ENCODE results near the gene GAGE10.
A peak's percentile ranks its signal among the peaks of the same experiment; 100 is the strongest.
"Not testable (repeated sequence)": the region's sequence is repeated elsewhere in the genome, so short reads cannot be mapped to it uniquely, and the experiment has no call there.

GAGE10 gene

DNA sequence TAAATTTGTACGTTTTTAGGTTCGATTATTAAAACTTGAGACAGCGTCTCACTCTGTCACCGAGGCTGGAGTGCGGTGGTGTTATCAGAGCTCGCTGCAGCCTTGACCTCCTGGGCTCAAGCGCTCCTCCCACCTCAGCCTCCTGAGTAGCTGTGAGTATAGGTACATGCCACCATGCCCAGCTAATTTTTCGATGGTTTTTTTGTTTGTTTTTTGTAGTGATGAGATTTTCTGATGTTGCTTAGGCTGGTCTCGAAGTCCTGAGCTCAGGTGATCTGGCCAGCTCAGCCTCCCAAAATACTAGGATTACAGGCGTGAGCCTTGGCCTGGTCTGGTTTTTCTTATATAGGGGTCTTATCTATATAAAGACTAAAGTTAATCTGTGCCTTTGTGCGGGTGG lies 27.0 kb downstream of the GAGE10 start:
- not testable (repeated sequence) for DNase-seq

DNA sequence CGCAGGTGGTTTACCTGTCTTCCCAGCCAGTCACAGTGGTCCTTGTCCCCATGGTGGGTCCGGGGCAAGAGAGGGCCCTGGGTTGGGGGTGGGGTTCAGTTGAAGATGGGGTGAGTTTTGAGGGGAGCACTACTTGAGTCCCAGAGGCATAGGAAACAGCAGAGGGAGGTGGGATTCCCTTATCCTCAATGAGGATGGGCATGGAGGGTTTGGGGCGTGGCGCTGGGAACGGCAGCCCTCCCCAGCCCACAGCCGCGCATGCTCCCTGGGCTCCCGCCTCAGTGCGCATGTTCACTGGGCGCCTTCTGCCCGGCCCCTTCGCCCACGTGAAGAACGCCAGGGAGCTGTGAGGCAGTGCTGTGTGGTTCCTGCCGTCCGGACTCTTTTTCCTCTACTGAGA lies 27.8 kb downstream of the GAGE10 start, which contains the start of gene GAGE13:
Gene GAGE13, plus strand, starts transcription at position 301 of the 400 bp plus-strand sequence. CDS start 1,156 bp downstream, outside the sequence.
- not testable (repeated sequence) for DNase-seq

DNA sequence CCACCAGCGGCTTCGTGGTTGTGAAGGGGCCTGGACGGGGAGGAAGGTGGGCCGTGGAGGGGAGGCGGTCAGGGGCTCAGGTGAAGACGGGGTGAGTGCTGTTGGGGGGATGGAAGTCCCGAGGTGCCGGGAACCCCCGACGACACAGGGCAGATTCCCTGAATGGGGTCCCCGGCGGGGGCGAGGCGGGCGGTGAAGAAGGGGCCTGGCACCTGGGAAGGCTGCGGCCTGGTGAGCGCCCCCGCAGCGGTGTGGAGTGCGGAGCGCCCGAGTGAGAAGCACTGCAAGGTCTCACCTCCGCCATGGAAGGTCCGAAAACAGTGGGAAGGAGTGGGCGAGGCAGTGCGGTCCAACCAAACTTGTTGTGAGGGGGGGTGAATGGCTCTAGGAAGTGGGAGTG lies 28.4 kb downstream of the GAGE10 start:
- not testable (repeated sequence) for DNase-seq

DNA sequence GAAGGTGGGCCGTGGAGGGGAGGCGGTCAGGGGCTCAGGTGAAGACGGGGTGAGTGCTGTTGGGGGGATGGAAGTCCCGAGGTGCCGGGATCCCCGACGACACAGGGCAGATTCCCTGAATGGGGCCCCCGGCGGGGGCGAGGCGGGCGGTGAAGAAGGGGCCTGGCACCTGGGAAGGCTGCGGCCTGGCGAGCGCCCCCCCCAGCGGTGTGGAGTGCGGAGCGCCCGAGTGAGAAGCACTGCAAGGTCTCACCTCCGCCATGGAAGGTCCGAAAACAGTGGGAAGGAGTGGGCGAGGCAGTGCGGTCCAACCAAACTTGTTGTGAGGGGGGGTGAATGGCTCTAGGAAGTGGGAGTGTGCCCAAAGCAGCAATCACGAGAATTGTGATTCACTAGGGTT lies 38.0 kb downstream of the GAGE10 start:
- DNase-seq, result peak; percentile 49

DNA sequence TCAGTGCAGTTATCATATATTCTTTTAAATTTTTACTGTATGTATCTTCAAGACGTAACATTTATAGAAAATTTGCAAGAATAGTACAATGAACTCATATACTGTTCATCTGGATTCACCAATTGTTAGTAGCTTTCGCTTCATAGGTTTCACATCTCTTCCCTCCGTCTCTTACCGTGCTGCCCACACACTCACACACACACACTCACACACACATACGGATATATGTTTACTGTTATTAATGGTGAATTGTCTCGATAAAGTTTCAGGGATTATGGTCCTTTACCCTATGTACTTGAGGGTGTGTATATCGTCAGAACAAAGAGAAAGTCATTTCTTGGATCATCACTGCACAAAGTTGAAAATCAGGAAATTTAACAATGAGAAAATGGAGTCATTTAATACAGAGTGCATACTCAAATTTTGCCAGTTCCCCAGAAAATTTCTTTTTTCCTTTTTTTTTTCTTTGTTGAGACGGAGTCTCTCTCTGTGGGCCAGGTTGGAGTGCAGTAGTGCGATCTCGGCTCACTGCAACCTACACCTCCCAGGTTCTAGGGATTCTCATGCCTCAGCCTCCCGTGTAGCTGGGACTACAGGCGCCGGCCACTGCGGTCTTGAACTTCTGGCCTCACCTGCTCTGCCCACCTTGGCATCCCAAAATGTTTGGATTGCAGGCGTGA lies 41.2 kb downstream of the GAGE10 start:
- not testable (repeated sequence) for DNase-seq

DNA sequence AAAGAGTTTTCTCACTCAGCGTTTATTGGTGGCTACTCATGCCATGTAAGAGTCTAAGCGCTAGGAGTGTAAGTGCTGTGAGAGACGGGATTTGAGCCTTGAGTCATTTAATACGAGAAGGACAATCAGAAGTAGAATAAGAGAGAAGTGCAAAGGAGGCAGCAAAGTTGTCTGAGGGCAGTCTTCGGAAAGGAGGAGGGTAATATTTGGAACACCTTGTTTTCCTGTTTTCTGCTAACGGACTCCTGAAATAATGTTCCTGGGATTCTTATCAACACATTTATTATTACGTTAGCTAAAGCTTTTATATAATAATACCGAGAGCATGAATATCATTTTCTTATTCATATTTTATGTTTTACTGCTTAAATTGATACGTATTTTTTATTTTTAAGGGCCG lies 42.0 kb downstream of the GAGE10 start:
- not testable (repeated sequence) for DNase-seq

DNA sequence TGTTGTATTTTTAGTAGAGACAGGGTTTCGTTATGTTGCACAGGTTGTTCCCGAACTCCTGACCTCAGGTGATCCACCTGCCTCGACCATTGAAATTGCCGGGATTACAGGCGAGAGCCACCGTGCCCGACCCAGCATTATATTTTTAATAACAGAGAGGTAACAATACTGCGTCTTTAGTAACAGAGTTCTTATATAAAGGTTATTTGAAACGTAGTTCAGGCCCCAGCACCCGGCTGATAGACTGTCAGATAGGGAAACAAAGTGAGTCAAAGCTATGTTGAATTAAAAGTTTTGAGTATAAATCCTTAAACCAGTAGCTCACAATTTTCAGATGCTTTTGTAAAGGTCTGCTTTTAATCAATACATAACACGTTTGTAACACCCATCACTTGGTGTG lies 42.7 kb downstream of the GAGE10 start:
- DNase-seq, result not testable (repeated sequence)
